ENCODE results near the gene NUP37.
A peak's percentile ranks its signal among the peaks of the same experiment; 100 is the strongest.

NUP37 gene

DNA sequence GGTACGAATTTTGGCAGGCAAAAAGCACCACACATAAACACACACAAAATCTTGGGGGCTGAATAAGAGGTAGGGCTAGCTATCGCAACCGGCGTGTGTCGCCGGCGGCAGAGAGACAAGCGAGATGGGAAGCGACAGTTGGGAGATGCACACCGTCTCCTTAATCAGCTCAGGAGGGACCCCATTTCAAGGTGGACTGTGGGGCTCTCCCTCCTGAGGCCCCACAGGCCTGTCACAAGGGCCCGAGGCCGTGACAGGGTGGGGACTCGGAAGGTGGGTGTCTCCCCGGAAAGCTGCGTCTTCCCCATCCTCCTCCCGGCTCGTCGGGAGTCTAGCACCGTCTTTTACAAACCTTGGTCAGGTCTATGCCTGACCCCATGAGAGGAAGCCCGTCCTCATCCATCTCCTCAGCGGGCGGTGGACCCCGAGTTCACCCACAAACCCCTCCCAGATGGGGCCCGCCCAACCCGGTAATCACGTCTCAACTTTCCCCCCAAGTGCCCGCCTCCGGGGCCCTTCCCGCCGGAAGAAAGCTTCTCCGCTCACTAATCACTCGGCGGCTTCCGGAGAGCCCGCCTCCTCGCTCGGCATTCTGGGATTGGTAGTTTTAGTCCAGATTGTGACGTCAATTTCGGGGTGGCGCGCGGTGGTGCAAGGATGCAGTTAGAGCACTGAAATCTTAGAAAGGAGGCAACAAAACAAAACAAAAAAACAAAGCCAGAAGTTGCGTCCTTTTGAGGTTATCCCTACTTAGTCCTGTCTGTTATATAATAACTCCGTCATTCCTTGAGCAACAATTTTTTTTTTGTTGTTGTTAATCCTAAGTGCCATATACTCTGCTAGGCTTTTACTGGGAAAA lies 58.1 kb downstream of the NUP37 start, which contains the start of gene WASHC3:
TSS of gene WASHC3 (minus strand) at position 432 of the 859 bp plus-strand sequence. CDS start at position 403, 29 bp downstream.
- peak; percentile 93 to 95 for DNase-seq
- TF ChIP-seq GATA1 (IDR thresholded peaks at IDR 0.05; ENCODE audit: low read depth, low read length): no peak
- peak; percentile 80 for TF ChIP-seq POLR2A (IDR thresholded peaks at IDR 0.05; ENCODE audit: low read length)

DNA sequence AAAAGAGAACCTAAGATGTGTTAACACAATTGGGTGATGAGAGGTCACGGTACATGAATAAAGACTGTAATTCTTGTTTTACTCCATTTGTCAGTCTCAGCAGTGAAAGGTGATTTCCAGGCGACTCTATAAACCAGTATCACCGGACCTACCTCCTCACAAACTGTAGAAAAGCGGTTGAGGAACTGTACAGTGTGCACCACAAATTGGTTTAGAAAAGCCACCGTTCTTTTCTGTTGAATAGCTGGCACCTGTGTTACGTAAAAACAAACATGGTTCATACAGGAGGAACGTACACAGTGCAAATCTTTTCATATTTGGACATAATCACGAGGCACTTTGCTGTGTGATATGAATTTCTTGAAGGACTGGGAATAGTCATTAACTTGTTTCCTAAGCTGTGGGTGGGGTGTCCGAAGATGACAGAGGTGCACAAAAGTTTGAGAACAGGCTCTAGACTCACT lies 58.8 kb downstream of the NUP37 start:
- peak; percentile 44 to 48 for DNase-seq
- TF ChIP-seq GATA1 (IDR thresholded peaks at IDR 0.05; ENCODE audit: low read depth, low read length) (no peak), POLR2A (IDR thresholded peaks at IDR 0.05; ENCODE audit: low read length) (no peak)

DNA sequence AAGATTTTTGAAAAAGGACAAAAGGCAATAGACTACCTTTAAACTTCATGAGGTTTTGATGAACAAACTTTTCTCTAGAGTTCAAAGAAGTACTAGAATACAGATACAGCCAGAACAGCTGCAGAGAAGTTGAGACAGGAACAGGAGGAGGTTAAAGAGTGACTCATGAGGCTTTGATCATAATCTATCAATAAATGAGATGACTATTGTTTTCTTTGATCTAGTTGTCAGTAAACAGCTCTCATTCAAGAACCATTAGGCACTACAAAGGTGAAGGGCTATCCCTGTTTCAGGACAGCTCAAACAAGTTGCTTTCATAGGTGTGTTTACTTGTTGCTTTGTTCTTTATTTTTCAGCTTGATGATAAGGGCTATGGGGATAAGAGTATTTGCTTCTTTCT lies 60.6 kb downstream of the NUP37 start:
- peak; percentile 9 to 13 for DNase-seq
- no peak for TF ChIP-seq POLR2A (IDR thresholded peaks at IDR 0.05; ENCODE audit: low read length)
- TF ChIP-seq GATA1 (IDR thresholded peaks at IDR 0.05; ENCODE audit: low read depth, low read length): no peak

DNA sequence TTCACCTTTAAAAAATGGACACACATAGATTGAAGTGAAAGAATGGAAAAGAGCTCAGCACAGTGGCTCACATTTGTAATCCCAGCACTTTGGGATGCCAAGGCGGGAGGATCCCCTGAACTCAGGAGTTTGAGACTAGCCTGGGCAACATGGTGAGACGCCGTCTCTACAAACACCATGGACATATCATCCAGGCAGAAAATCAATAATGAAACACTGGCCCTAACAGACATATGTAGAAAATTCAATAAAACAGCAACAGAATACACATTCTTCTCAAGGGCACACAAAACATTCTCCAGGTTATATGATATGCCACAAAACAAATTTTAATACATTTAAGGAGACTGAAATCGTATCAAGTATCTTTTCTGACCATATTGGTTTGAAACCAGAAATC lies 65.6 kb downstream of the NUP37 start:
- no peak for TF ChIP-seq GATA1 (IDR thresholded peaks at IDR 0.05; ENCODE audit: low read depth, low read length)
- no peak for TF ChIP-seq POLR2A (IDR thresholded peaks at IDR 0.05; ENCODE audit: low read length)
- no peak for DNase-seq

DNA sequence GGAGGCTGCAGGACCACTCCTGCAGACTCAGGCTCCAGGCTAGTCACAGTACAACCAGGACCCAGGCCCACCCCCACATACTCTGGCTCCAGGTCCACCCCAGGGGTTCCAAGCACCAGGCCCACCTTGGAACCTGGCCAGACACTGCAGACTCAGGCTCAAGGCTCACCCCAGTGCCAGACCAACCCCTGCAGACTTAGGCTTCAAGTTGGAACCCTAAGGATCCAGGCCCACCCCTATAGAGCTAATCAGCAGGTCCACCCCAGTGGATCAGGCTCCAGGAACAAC lies 66.9 kb downstream of the NUP37 start:
- no peak for DNase-seq
- TF ChIP-seq GATA1 (IDR thresholded peaks at IDR 0.05; ENCODE audit: low read depth, low read length) (no peak), POLR2A (IDR thresholded peaks at IDR 0.05; ENCODE audit: low read length) (no peak)

DNA sequence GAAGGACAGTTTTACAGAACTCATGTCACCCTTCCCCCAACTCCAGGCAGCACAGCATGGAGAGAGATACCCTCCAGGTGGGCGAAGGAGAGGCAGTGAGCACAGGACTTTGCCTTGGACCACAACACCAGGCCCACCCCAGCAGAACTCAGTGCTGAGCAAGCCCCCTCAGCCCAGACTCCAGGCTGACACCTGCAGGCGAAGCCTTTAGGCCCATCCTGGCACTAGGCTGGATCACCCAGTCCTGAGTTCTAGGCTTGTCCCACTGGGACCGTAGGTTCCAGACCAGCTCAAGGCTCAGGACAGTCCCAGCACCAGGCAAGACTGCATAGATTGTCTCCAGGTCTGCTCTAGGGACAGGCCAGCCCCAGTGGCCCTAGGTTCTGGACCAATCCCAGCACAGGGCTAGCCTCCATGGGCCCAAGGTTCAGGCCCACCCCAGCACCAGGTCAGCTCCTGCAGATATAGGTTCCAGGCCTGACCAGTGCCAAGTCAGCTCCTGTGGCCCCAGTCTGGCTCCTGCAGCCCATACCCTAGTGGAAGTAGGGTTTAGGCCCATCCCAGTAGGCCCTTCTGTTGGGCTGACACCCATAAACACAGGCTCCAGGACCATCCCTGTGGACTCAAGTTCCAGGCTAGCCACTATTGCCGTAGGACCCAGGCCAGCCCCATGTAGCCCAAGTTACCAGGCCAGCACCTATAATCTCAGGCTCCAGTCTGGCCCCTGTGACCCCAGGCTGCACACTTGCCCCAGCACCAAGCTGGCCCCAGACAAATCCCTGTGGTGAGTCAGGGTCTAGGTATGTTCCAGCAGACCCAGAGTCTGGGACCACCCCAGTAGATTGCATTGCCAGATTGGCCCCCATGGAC lies 67.5 kb downstream of the NUP37 start:
- TF ChIP-seq GATA1 (IDR thresholded peaks at IDR 0.05; ENCODE audit: low read depth, low read length) (no peak), POLR2A (IDR thresholded peaks at IDR 0.05; ENCODE audit: low read length) (no peak)
- DNase-seq: no peak

DNA sequence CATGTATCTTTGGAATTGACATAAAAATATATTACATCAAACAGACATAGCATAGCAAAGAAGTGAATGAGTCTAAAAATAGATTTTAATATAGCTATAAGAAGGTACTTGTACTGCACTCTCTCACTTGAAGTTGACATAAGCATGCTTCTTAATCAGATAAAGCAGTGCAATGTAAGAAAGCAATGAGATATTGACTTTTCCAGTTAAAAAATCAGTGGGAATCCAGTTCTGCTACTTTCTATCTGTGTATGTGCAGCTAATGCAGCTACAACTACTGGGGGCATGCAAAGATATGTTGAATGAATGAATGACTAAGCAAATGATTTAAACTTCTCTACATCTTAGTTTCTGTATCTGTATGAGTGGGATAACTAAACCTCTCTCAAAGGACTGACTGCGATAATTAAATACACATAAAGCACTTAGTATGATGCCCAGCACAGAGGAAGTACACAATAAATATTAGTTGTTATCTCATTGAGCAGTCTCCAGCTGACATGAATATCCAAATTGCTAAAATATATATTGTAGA lies 68.4 kb downstream of the NUP37 start:
- DNase-seq: no peak

DNA sequence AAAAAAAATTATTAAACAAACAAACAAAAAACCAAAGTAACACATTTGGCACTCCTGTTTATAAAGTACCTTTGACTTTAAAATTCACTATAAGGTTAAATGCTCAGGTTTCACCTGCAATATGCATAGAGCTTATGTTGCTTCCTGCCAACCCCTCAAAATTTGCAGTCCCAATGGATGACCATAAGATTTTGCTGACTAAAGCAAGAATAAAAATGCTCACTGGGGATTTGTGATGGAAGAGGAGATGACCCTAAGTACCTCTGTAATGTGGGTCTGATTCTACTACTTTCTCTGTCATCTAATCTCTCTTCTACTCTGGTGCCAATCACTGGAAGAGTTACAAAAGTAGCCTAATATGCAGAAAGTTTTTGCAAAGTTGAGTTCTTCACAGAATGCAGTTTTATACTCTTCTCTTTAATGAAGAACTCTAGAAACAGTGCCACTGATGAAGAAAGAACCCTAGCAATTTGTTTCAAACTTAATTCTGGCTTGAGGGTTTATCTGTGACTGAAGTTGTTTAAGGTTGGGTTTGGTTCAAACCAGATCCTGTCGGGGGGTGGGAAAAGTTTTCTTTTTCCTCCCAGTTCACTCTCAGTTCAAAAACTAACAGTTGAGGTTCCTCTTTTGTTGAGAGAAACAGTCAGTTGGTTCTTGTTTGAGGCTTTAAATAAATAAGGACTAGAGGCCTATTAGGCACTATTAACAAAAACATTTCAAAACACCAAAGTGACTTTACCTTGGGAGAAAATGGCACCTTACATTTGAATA lies 69.1 kb downstream of the NUP37 start:
- no peak for DNase-seq
- TF ChIP-seq POLR2A (IDR thresholded peaks at IDR 0.05; ENCODE audit: low read length) (no peak), GATA1 (IDR thresholded peaks at IDR 0.05; ENCODE audit: low read depth, low read length) (no peak)

More for the DNA sequence above, 68.4 kb downstream of the NUP37 start:
- TF ChIP-seq POLR2A (IDR thresholded peaks at IDR 0.05; ENCODE audit: low read length) (no peak), GATA1 (IDR thresholded peaks at IDR 0.05; ENCODE audit: low read depth, low read length) (no peak)

DNA sequence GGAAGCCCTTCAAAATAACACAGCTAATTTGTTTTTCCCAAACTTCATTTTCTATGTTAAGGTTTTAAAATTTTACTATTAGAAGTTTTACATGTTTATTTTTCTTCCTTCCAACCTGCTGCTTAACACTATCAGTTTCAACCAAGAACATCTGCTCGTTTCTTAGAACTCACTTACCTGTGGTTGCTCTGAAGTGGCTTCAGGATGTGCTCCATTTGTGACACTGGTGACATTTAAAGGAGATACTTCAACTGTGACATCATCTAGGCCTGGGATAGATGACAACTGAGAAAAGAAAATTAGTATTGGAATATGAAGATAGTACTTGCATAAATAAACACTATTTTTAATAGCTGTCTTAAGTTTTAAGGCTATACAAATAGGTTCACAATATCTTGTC lies 76.0 kb downstream of the NUP37 start:
- DNase-seq: no peak
- TF ChIP-seq POLR2A (IDR thresholded peaks at IDR 0.05; ENCODE audit: low read length) (no peak), GATA1 (IDR thresholded peaks at IDR 0.05; ENCODE audit: low read depth, low read length) (no peak)

DNA sequence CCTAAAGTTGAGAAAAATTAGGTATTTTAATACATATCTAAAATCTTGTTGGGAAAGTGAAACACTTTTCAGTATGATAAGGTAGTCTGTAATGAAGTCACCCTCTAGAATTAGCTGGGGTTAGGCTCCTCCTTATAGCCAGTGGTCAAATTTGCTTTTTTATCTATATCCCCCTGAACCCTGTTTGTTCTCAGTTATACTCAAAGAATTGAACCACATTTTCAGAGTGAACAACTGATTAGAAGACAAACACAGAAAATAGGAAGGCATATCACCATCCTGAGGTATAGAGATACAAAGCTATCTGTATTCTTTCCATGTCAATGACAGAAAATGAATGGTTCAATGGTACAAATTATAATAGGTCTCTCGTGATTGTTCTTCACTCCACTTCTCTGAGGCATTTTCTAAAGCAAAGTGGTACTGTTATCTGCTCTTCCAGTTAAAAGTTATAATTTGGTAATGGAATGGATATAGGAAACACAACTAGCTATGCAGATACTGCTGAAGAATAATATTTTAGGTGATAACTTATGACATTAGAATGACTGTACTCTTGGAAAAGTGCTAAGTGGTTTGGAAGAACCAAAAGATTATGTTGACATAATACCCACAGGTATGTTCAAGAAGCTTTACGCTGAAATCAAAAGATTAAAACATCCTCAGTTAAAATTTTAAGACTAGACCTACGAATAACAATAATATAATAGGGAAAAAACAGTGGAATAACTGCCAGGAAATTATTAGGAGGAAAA lies 85.7 kb downstream of the NUP37 start:
- no peak for TF ChIP-seq GATA1 (IDR thresholded peaks at IDR 0.05; ENCODE audit: low read depth, low read length)
- TF ChIP-seq POLR2A (IDR thresholded peaks at IDR 0.05; ENCODE audit: low read length): no peak
- DNase-seq: peak in 1 of 2 experiments; percentile 7

DNA sequence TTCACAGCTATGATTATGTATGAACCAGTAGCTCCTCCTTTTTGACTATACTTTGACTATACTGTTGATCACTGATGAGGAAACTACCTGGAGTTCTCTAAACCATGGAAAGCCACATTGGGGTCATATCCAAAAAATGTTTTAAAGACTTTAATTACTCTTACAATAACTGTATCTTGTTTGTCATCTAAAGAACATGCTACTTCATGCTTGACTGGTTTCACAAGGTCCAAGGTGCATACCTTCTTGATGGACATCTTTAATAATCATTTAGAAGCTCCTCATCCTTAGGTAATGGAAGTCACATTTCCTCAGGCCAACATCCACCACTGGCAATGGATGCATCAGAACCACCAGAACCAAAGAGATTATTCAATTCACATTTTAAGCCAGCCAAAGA lies 88.1 kb downstream of the NUP37 start:
- DNase-seq: no peak

DNA sequence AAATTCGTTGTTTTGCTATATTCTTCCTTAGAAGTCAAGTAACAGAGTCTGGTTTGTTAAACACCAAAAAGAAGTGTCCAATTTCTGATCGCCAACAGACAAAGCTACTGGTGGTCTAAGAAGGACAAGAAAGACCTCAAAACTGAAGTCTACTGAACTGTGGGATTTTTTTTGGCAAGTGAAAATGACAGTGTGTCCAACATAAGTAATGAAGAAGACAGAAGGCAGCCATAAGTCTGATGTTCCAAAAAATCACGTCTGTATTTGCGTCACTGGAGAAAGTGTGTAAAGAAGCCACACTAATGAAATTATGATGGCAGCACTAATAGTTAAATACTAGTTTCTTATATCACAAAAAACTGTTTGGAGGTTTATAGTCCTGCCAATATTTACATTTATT lies 90.8 kb downstream of the NUP37 start:
- TF ChIP-seq POLR2A (IDR thresholded peaks at IDR 0.05; ENCODE audit: low read length) (no peak), GATA1 (IDR thresholded peaks at IDR 0.05; ENCODE audit: low read depth, low read length) (no peak)
- no peak for DNase-seq

More for the DNA sequence above, 88.1 kb downstream of the NUP37 start:
- TF ChIP-seq POLR2A (IDR thresholded peaks at IDR 0.05; ENCODE audit: low read length) (no peak), GATA1 (IDR thresholded peaks at IDR 0.05; ENCODE audit: low read depth, low read length) (no peak)

DNA sequence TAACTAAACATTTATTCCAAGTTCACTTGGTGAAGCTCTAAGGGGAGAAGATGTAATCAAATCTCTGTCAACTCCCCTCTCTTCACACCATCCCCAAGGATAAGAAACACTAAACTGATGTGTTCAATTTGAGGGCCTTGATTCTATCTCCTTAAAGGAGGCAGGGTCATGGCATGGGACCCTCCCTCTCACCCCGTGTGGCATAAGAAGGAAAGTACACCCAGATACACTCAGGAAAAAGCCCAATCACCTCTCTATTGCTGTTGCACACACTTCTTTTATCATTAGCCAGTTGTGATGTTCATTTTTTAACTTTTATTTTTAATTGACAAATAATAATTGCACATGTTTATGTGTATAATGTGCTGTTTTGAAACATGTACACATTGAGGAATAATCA lies 93.2 kb downstream of the NUP37 start:
- TF ChIP-seq POLR2A (IDR thresholded peaks at IDR 0.05; ENCODE audit: low read length) (no peak), GATA1 (IDR thresholded peaks at IDR 0.05; ENCODE audit: low read depth, low read length) (no peak)
- DNase-seq: peak; percentile 7 to 9

Measured in erythroblast (primary cell).